Neural progenitor cell (in vitro differentiated cells): Measurements from ENCODE around the gene DNAJA4.

ENCODE experiments used
- CTCF ChIP-seq: fragments of 200-600 bp; sonication (generic); IDR thresholded peaks from 2 replicates; pipeline ENCODE4 v1.5.1; 2017; ENCODE audit warnings: antibody characterized with exemption, mild to moderate bottlenecking
- EZH2 ChIP-seq: fragments of 200-600 bp; sonication (generic); IDR thresholded peaks from 2 replicates; pipeline ENCODE4 v1.6.1; 2017; ENCODE audit warnings: antibody characterized with exemption, mild to moderate bottlenecking, moderate library complexity
- EZH2phosphoT487 ChIP-seq: fragments of 200-600 bp; sonication (generic); IDR thresholded peaks from 2 replicates; pipeline ENCODE4 v1.6.1; 2017; ENCODE audit warnings: antibody characterized with exemption

DNA sequence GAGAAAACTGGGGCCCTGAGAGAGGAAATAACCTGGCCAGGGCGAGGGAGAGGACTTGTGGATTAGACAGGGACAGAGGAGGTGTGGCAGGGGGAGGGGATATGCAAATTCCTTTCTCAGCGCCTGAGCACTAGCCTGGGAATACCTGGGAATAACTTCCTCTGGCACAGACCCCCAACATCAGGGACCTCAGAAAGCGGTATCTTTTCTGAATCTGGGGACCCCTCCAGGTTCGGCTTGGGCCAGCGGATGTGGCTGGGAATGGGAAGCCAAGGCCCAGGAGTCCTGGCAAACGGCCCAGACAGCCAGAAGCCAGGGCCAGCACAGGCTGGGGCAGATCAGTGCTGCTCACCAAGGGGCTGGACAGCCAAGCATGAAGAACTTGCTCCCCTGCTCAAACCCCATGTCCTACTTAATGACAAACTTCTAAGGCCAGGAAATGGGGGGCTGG, 20.8 kb upstream of the DNAJA4 start:
- no peak for TF ChIP-seq CTCF
- TF ChIP-seq EZH2, result no peak
- TF ChIP-seq EZH2phosphoT487, result no peak
